Natural killer cell (primary cell): ENCODE measurements around the gene CCDC51. TPM values are rescaled to one million over a fixed set of nuclear protein-coding genes. Genes with fewer than 3 reads are reported as not detected.
A peak's percentile ranks its signal among the peaks of the same experiment; 100 is the strongest.

Experiments
- ATAC-seq, 3 donors: fragments of 150-1000 bp in 2 of 3; fragments of 200-7000 bp in 1 of 3; cut with Tn5 transposase; 1 replicate in 1 of 3; 2 replicates in 2 of 3; pipeline ENCODE4 v1.10.0; 2021; ENCODE audit warnings: mild to moderate bottlenecking in 2 of 3, moderate library complexity in 2 of 3
- DNase-seq, 2 donors: peaks; one replicate each; pipeline versions ENCODE4 v3.0.0 to v3.0.0-alpha.2; 2013 to 2021; ENCODE audit warnings: mixed read lengths in 1 of 2
- H3K27ac ChIP-seq: one replicate; pipeline ENCODE4 v1.5.1; 2013; ENCODE audit warnings: mild to moderate bottlenecking, low read length
- H3K27me3 ChIP-seq: one replicate; pipeline ENCODE4 v1.6.1; 2013; ENCODE audit warnings: low read length; ENCODE audit not compliant: control insufficient read depth, insufficient read depth
- H3K36me3 ChIP-seq: one replicate; pipeline ENCODE4 v1.6.1; 2013; ENCODE audit warnings: low read length; ENCODE audit not compliant: control insufficient read depth, insufficient read depth
- H3K4me1 ChIP-seq: one replicate; pipeline ENCODE4 v1.6.1; 2013; ENCODE audit warnings: low read length; ENCODE audit not compliant: control insufficient read depth, insufficient read depth
- H3K4me3 ChIP-seq: one replicate; pipeline ENCODE4 v1.5.1; 2013; ENCODE audit warnings: low read length
- H3K9me3 ChIP-seq: one replicate; pipeline ENCODE4 v1.6.1; 2013; ENCODE audit warnings: low read length; ENCODE audit not compliant: control insufficient read depth, insufficient read depth
- H3K27ac Mint-ChIP-seq, 2 donors: one replicate each; pipeline ENCODE4 v1.8.0; 2022; ENCODE audit warnings: mild to moderate bottlenecking in 2 of 2, mixed read lengths in 2 of 2, moderate library complexity in 1 of 2
- H3K27me3 Mint-ChIP-seq, 2 donors: one replicate each; pipeline ENCODE4 v1.8.0; 2022; ENCODE audit warnings: low read depth in 2 of 2, mixed read lengths in 2 of 2
- H3K36me3 Mint-ChIP-seq: one replicate; pipeline ENCODE4 v1.8.0; 2022; ENCODE audit warnings: mixed read lengths
- H3K4me1 Mint-ChIP-seq, 2 donors: one replicate each; pipeline ENCODE4 v1.8.0; 2022; ENCODE audit warnings: mixed read lengths in 2 of 2
- H3K4me3 Mint-ChIP-seq: one replicate; pipeline ENCODE4 v1.8.0; 2022; ENCODE audit warnings: mild to moderate bottlenecking, moderate library complexity, mixed read lengths
- H3K9me3 Mint-ChIP-seq, 2 donors: one replicate each; pipeline ENCODE4 v1.8.0; 2022; ENCODE audit warnings: mixed read lengths in 2 of 2
- CTCF ChIP-seq: fragments of 200-600 bp; IDR thresholded peaks from one replicate; pipeline ENCODE4 v1.8.0; 2022; ENCODE audit warnings: antibody characterized with exemption
- WGBS: methylation state at CpG from one replicate; pipeline ENCODE4 v1.1.7; 2013; ENCODE audit warnings: missing lambda C conversion rate; ENCODE audit not compliant: insufficient coverage; 5-methylcytosine and 5-hydroxymethylcytosine counted together
- intact Hi-C: fragments of 100-400 bp; cut with micrococcal nuclease; formaldehyde crosslinking; loops from one replicate; pipeline ENCODE4 v1.14.2; 2022
- total RNA-seq, 4 donors: library from RNA; stranded (reverse); fragments of 120-200 nt in 1 of 4; gene quantifications; one replicate each; pipeline versions ENCODE4 v1.2.3 to v1.2.4, GENCODE V29; 2013 to 2022

The CCDC51 gene
- total RNA-seq, 3 donors from 2014 or later (not counting 1 experiment from before 2014, with no cell fraction given): 4.4 to 8.8 (median 6.8) TPM

GRCh38 chr3:48469046-48469915 lies 29.4 kb upstream of the CCDC51 start:
- peak overlapping the region; percentile 67 to 97 for H3K27ac Mint-ChIP-seq
- no peaks in the 10 kb centered on the region for H3K9me3 Mint-ChIP-seq
- H3K4me1 Mint-ChIP-seq: peaks cover 48 to 63% of the 10 kb centered on the region in 2 donors
- H3K4me3 Mint-ChIP-seq: peak overlapping the region; percentile 50
- ATAC-seq (no peak), DNase-seq (no peak)
- H3K36me3 Mint-ChIP-seq: no peaks in the 10 kb centered on the region
- Histone ChIP-seq H3K36me3 (peaks cover 27% of the 10 kb centered on the region), H3K4me3 (no peak overlapping the region), H3K27me3 (no peaks in the 10 kb centered on the region), H3K27ac (no peak overlapping the region), H3K4me1 (peaks cover 85% of the 10 kb centered on the region), H3K9me3 (no peaks in the 10 kb centered on the region)
- intact Hi-C loops: loop anchor here (5.0 kb wide), 1 partner anchor 38 kb away; no protein-coding TSS in a partner anchor
- no peak for TF ChIP-seq CTCF
- WGBS: 92% methylated on average over 29 of the region's 29 CpGs
- no peaks in the 10 kb centered on the region for H3K27me3 Mint-ChIP-seq

- Mint-ChIP-seq H3K4me1 (peaks cover 44 to 58% of the 10 kb centered on the region in 2 donors), H3K4me3 (peak overlapping the region; percentile 87), H3K9me3 (no peaks in the 10 kb centered on the region), H3K27me3 (no peaks in the 10 kb centered on the region), H3K27ac (peak overlapping the region; percentile 97 to 99), H3K36me3 (no peaks in the 10 kb centered on the region)
- Histone ChIP-seq H3K4me1 (peaks cover 81% of the 10 kb centered on the region), H3K36me3 (peaks cover 27% of the 10 kb centered on the region), H3K9me3 (no peaks in the 10 kb centered on the region), H3K27me3 (no peaks in the 10 kb centered on the region), H3K27ac (peak overlapping the region; percentile 98), H3K4me3 (no peak overlapping the region)
- 96% methylated on average over 8 of the region's 8 CpGs for WGBS
- ATAC-seq: no peak
- no peak for TF ChIP-seq CTCF
- intact Hi-C loops: loop anchor here (5.0 kb wide), 1 partner anchor 39 kb away; no protein-coding TSS in a partner anchor
- DNase-seq: no peak
Measured at GRCh38 chr3:48468329-48468731, 28.4 kb upstream of the CCDC51 start.

GRCh38 chr3:48467473-48468267 lies 27.8 kb upstream of the CCDC51 start:
- Histone ChIP-seq H3K9me3 (no peaks in the 10 kb centered on the region), H3K27ac (peak overlapping the region; percentile 98), H3K27me3 (no peaks in the 10 kb centered on the region), H3K4me1 (peaks cover 77% of the 10 kb centered on the region), H3K36me3 (peaks cover 27% of the 10 kb centered on the region), H3K4me3 (no peak overlapping the region)
- Mint-ChIP-seq H3K27me3 (no peaks in the 10 kb centered on the region), H3K36me3 (no peaks in the 10 kb centered on the region), H3K4me3 (peak overlapping the region; percentile 87), H3K27ac (peak overlapping the region; percentile 97 to 99), H3K9me3 (no peaks in the 10 kb centered on the region), H3K4me1 (peaks cover 37 to 52% of the 10 kb centered on the region in 2 donors)
- no peak for TF ChIP-seq CTCF
- ATAC-seq (no peak), DNase-seq (no peak)
- WGBS: 87% methylated on average over 7 of the region's 7 CpGs
- intact Hi-C loops: loop anchor here (5.0 kb wide), 1 partner anchor 40 kb away; no protein-coding TSS in a partner anchor
